Transverse colon (tissue), 3 donors: ENCODE results near the gene SUV39H2.
A peak's percentile ranks its signal among the peaks of the same experiment; 100 is the strongest.

Source experiments
- CTCF ChIP-seq, 5 experiments: fragments of 200-600 bp in 3 of 5; fragments of 450-650 bp in 2 of 5; sonication (generic) in 3 of 5; IDR thresholded peaks; 1 replicate in 2 of 5; 2 replicates in 3 of 5; pipeline ENCODE4 v1.5.1; 2016 to 2017; ENCODE audit warnings: antibody characterized with exemption in 5 of 5, inconsistent platforms in 3 of 5, mild to moderate bottlenecking in 2 of 5, moderate library complexity in 1 of 5
- EP300 ChIP-seq: sonication (generic); formaldehyde crosslinking; IDR thresholded peaks from one replicate; pipeline ENCODE4 v1.6.1; 2017; ENCODE audit warnings: antibody characterized with exemption, low read depth
- POLR2A ChIP-seq: fragments of 450-650 bp; IDR thresholded peaks from one replicate; pipeline ENCODE4 v1.6.1; 2016; ENCODE audit warnings: antibody characterized with exemption, mild to moderate bottlenecking, moderate library complexity

GRCh38 chr10:14837757-14838581 lies 40.7 kb upstream of the SUV39H2 start, which contains the start of the genes CDNF, HSPA14 and MSANTD7:
- no peak for TF ChIP-seq EP300
- TF ChIP-seq CTCF (IDR thresholded peaks at IDR 0.05) = peak in 2 of 5 experiments; percentile 12 to 34
- peak; percentile 92 for TF ChIP-seq POLR2A
